GM12872 (cell line): ENCODE data around the gene SNRPD1.

Source experiments
- CTCF ChIP-seq: IDR thresholded peaks from 3 replicates; pipeline ENCODE4 v1.5.1; 2011; ENCODE audit warnings: low read depth, mild to moderate bottlenecking, low read length, moderate library complexity; ENCODE audit not compliant: insufficient read depth

SNRPD1 gene

GRCh38 chr18:21678859-21679258 lies 66.7 kb downstream of the SNRPD1 start:
- no peak for TF ChIP-seq CTCF

- no peak for TF ChIP-seq CTCF
These were observed 68.0 kb downstream of the SNRPD1 start for GRCh38 chr18:21680161-21680560.

- no peak for TF ChIP-seq CTCF
These were observed 70.4 kb downstream of the SNRPD1 start for GRCh38 chr18:21682371-21683051.
